ENCODE results near the gene TBK1. TPM values are rescaled to one million over a fixed set of nuclear protein-coding genes. Genes with fewer than 3 reads are reported as not detected.
"Not testable (repeated sequence)": the region's sequence is repeated elsewhere in the genome, so short reads cannot be mapped to it uniquely, and the experiment has no call there.

The TBK1 gene
- total RNA-seq, 2 donors from 2014 or later, result 18.5 to 22.6 TPM

DNA sequence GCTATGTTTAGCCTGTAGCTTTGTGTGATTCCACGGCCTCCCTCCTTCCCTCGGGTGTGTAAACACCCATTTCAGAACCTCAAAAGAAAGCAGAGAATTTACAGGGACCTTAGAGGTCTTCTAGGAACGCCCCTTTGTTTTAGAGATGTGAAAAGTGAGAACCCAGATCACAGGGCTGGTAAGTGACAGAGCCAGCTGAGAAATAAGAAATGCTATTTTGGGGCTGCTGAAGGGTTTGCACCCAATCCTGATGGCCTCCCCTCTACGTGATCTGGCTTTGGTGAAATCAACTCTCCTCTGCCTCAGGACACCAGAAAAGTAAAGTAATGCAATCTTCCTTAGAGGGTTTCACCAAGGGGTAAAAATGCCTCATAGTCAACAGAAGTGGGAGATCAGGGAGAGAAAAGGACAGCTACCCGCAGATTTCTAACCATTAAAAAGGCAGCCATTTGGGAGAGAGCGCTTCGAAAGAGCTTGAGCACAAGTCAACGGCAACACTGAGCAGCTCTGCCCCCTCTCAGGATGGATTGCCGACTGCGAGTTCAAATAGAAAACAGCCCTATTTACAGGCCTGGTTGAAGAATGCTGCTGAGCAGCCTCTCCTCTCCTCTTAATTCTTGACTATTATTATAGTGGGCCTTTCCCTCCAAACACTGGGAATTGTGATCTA is 79.9 kb downstream of the TBK1 start:
- no peak for DNase-seq (ENCODE audit: low spot score)
- intact Hi-C loops (cut with DNase I), result no loop called here

DNA sequence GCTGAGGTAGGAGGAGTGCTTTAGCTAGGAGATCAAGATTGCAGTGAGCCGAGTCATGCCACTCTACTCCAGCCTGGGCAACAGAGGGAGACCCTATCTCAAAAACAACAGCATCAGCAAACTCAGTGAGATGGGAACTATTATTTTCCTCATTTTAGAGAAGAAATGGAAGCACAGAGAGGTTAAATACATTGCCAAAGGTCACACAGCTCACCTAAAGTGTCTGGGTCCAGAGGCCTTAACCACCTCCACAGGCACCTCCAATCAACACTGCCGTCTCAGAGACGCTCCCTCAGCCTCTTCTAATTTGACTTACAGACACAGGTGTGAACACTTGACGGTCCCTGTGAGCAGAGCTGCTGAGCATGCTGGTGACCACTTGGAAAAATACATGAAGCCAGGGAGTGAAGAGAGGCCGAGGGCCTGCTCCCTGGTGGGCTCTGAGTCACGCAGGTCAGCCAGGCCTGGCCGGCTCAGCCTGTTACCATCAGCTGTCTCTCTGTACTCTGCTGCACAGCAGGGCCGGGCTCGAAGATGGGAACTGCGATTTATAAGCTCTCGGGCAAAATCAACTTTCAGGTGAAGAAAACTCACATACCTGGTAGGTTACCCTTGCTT is 80.9 kb downstream of the TBK1 start:
- DNase-seq (ENCODE audit: low spot score), result no peak
- intact Hi-C loops (cut with DNase I), result no loop called here

DNA sequence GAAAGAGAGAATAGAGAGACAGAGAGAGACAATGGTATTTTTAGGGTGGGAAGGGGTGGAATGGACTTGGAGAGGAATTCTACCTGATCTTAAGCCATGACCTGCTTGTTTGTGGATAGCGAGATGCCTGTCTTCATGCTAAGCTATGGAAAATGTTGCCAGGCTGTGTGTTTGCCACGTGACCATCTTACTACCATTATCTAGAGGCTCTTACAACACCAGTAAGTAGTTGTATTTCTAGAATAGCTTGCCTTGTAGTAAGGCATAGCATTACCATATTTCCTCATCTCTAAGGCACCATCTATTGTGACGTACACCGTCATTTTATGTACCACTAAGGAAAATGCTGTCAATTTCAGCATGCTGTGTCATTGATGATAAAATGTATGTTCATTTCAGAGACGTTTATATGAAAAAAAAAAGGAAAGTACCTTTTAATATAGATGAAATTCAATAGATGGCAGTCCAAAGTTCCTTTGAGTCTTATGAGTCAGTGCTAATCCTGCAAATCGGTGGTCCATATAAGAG is 82.8 kb downstream of the TBK1 start:
- DNase-seq (ENCODE audit: low spot score), result no peak
- intact Hi-C loops (cut with DNase I), result no loop called here

DNA sequence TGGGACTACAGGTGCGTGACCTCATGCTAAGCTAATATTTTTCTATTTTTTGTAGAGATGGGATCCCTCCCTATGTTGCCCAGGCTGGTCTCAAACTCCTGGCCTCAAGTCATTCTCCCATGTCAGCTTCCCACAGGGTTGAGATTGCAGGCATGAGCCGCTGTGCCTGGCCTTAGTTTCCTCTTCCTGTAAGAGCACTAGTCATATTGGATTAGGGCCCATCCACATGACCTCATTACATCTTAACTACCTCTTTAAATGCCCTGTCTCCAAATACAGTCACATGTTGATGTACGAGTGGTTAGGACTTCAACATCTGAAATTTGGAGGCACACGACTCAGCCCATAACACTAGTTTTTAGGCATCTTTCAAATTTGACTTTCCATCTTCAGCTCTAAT is 86.2 kb downstream of the TBK1 start:
- intact Hi-C loops (cut with DNase I), result no loop called here
- no peak for DNase-seq (ENCODE audit: low spot score)

DNA sequence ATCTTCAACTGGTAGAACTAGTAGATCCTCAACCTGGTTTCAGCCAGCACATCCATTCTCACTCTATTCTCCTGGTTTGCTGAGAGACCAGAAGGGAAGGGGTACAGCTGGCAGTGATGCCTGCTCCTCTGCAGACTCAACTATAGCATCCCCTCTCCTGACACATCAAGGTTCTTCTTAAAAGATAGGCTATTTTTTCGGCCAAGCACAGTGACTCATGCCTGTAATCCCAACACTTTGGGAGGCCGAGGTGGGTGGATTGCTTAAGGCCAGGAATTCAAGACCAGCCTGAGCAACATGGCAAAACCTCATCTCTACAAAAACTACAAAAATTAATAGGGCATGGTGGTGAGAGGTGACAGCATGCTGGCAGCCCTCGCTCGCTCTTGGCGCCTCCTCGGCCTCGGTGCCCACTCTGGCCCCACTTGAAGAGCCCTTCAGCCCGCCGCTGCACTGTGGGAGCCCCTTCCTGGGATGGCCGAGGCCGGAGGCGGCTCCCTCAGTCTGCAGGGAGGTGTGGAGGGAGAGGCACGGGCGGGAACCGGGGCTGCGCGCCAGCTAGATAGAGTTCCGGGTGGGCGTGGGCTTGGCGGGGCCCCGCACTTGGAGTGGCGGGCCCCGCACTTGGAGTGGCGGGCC is 90.6 kb downstream of the TBK1 start:
- intact Hi-C loops (cut with DNase I); DNase-seq (ENCODE audit: low spot score): not testable (repeated sequence)

DNA sequence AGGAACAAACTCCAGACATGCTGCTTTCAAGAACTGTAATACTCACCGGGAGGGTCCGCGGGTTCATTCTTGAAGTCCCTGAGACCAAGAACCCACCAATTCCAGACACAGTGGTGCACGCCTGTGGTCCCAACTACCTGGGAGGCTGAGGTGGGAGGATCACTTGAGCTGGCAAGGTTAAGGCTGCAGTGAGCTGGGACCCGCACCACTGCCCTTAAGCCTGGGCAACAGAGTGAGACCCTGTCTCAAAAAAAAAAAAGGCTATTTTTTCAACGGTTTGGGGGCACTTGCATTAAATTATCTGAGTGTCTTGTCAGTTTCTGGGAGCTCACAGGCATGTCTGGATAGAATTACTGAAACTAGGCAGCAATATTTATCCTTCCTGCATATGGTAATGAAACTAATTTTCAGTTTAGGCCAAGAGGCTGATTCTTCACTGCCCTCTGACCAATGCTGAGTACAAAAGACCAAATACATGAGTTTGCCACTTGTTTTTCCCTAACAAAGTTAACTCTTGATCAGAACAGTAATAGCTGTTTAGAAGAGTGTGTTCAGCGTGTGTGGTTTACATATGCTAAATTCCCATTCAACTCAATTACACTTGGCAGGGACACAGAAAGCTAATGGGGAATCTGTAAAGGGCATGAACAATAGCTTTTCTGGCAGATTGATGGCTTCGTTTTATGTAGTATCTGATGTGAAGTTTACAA is 92.6 kb downstream of the TBK1 start:
- DNase-seq (ENCODE audit: low spot score), result no peak
- intact Hi-C loops (cut with DNase I), result no loop called here

DNA sequence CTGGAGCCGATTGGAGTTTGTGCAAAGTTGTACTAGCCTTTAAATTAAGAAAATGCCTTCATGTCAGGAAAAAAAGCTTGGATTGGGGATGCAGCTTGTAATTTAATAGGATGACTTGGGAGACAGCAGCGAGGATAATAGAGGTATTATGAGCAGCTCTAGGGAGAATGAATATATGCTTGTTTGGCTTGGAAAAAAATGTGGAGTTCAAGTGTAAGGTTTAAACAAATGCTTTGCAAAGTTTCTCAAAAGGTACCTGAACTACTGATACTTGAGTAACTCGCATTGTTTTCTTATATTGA is 93.1 kb downstream of the TBK1 start:
- intact Hi-C loops (cut with DNase I), result no loop called here
- no peak for DNase-seq (ENCODE audit: low spot score)

DNA sequence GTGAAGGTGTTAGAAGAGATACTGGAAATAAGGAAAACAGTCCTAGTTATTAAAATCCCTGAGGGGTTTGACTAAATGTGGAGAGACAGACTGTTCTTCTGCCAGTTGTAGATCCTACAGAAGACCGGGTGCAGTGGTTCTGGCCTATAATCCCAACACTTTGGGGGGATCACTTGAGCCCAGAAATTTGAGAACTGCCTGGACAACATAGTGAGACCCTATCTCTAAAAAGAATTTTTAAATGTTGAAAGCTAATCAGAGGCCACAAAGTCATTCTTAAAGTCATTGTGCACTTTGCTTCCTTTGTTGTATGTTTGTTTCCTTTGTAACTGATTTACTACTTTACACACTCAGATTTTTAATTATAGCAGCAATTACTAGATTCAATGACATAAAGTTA is 97.2 kb downstream of the TBK1 start:
- no peak for DNase-seq (ENCODE audit: low spot score)
- intact Hi-C loops (cut with DNase I), result no loop called here

DNA sequence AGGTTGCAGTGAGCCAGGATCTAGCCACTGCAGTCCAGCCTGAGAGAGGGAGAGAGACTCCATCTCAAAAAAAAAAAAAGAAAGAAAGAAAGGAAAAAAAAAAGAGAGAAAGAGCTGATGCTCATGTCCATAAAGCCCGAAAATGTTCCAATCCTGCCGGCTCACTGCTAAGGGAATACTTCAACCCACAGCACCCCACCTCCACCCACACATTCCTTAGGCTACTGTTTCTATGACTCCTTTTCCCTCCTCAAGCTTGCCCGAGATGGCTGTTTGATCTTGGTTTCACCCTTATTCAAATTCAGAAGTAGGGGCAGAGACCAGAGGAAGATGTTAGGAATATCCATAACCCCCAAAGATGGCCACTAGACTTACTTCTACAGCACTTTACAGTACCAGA is 98.8 kb downstream of the TBK1 start:
- intact Hi-C loops (cut with DNase I), result loop anchor here (2.0 to 10.0 kb wide), 3 partner anchors 54 to 148 kb away; no protein-coding TSS in a partner anchor
- no peak for DNase-seq (ENCODE audit: low spot score)

DNA sequence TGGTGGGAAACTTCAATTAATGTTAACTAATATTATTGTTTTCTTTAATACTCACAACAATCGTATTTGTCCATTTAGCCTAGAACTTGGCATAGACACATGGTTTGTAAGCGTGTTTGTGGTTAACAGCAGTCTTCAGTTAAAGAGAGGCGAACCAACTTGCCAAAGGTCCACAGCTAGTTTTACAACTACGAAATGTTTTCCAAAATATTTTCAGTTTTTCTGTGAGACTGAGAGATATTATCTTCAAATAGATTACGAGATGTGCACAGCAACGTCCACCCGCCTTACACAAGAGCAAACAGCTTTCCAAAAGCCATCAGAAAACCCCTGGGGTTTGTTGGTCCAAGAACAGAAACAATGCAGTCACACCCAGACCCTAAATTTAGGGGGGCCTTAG is 99.8 kb downstream of the TBK1 start:
- DNase-seq (ENCODE audit: low spot score), result no peak
- intact Hi-C loops (cut with DNase I), result loop anchor here (2.0 to 10.0 kb wide), 3 partner anchors 53 to 147 kb away; no protein-coding TSS in a partner anchor

Other genes with a start within 250 kb of the TBK1 start
- 1 to 10 TPM; 5.5 to 6.0 TPM for gene KICS2, start 229.8 kb upstream of the TBK1 start, total RNA-seq
- gene C12orf56, start 61.4 kb upstream of the TBK1 start, total RNA-seq, result not detected
- 10 to 100 TPM; 61.2 to 69.4 TPM for gene XPOT, start 47.7 kb upstream of the TBK1 start, total RNA-seq
- 100 to 1,000 TPM; 246 to 312 TPM for gene RASSF3, start 158.4 kb downstream of the TBK1 start, total RNA-seq